Spleen (tissue), 11 donors: ENCODE measurements around the gene SMAD7. TPM values are rescaled to one million over a fixed set of nuclear protein-coding genes. Genes with fewer than 3 reads are reported as not detected.
A peak's percentile ranks its signal among the peaks of the same experiment; 100 is the strongest.

ENCODE experiments used
- DNase-seq: peaks from one replicate; pipeline ENCODE4 v3.0.0-alpha.2; 2020
- H3K27ac ChIP-seq, 8 donors: fragments of 200-600 bp; sonication (generic) in 7 of 8; 1 replicate in 4 of 8; 2 replicates in 4 of 8; pipeline versions ENCODE4 v1.5.0 to v1.8.0; 2016 to 2021; ENCODE audit warnings: inconsistent platforms in 4 of 8, mild to moderate bottlenecking in 4 of 8, moderate library complexity in 1 of 8
- H3K27me3 ChIP-seq, 7 donors: fragments of 200-600 bp; sonication (generic) in 6 of 7; replicated peaks in 1 of 7; 1 replicate in 4 of 7; 2 replicates in 3 of 7; pipeline versions ENCODE4 v1.5.0 to v1.8.0; 2016 to 2021; ENCODE audit warnings: inconsistent platforms in 3 of 7, mild to moderate bottlenecking in 1 of 7
- H3K36me3 ChIP-seq, 6 donors: fragments of 200-600 bp; sonication (generic) in 5 of 6; 1 replicate in 4 of 6; 2 replicates in 2 of 6; pipeline versions ENCODE4 v1.5.0 to v1.8.0; 2016 to 2021; ENCODE audit warnings: inconsistent platforms in 2 of 6
- H3K4me1 ChIP-seq, 6 donors: fragments of 200-600 bp; sonication (generic) in 5 of 6; 1 replicate in 3 of 6; 2 replicates in 3 of 6; pipeline versions ENCODE4 v1.5.0 to v1.8.0; 2016 to 2021; ENCODE audit warnings: inconsistent platforms in 3 of 6
- H3K4me3 ChIP-seq, 8 donors: fragments of 200-600 bp; sonication (generic) in 7 of 8; 1 replicate in 4 of 8; 2 replicates in 4 of 8; pipeline versions ENCODE4 v1.5.0 to v1.8.0; 2016 to 2021; ENCODE audit warnings: inconsistent platforms in 4 of 8, mild to moderate bottlenecking in 4 of 8, moderate library complexity in 2 of 8
- H3K9me3 ChIP-seq, 8 donors: fragments of 200-600 bp; sonication (generic) in 7 of 8; 1 replicate in 4 of 8; 2 replicates in 4 of 8; pipeline versions ENCODE4 v1.5.0 to v1.8.0; 2016 to 2021; ENCODE audit warnings: inconsistent platforms in 4 of 8
- CTCF ChIP-seq, 11 experiments: fragments of 200-600 bp in 7 of 11; fragments of 450-650 bp in 4 of 11; sonication (generic) in 4 of 11; IDR thresholded peaks in 8 of 11; conservative IDR thresholded peaks in 3 of 11; 1 replicate in 7 of 11; 2 replicates in 4 of 11; pipeline versions ENCODE4 v1.4.0 to v1.8.0; 2016 to 2021; ENCODE audit warnings: antibody characterized with exemption in 11 of 11, inconsistent platforms in 4 of 11, mild to moderate bottlenecking in 1 of 11
- POLR2A ChIP-seq, 3 donors: fragments of 450-650 bp; IDR thresholded peaks; one replicate each; pipeline ENCODE4 v1.5.1; 2017; ENCODE audit warnings: antibody characterized with exemption in 3 of 3, mild to moderate bottlenecking in 1 of 3
- POLR2AphosphoS5 ChIP-seq, 3 donors: sonication (generic); formaldehyde crosslinking; IDR thresholded peaks; one replicate each; pipeline ENCODE4 v1.5.1; 2017; ENCODE audit warnings: antibody characterized with exemption in 3 of 3
- WGBS, 5 donors: extraction: QIAGEN DNeasy Blood & Tissue Kit in 3 of 5; methylation state at CpG; one replicate each; pipeline versions ENCODE4 v1.1.5 to v1.1.7; 2013 to 2018; 5-methylcytosine and 5-hydroxymethylcytosine counted together
- intact Hi-C: fragments of 100-400 bp; cut with DNase I; formaldehyde crosslinking; loops from one replicate; pipeline ENCODE4 v1.15.0; 2023; ENCODE audit warnings: low total_unique reads
- polyA plus RNA-seq, 3 donors: library from polyadenylated mRNA; stranded (reverse); fragments of 200-250 nt; gene quantifications; one replicate each; pipeline ENCODE4 v1.2.1, GENCODE V29; 2013
- total RNA-seq, 7 donors: library from RNA; depleted of rRNA in 3 of 7; stranded (reverse); fragments of >200 nt in 3 of 7; fragmentation: NEBNext Ultra II Directional in 4 of 7; extraction: Animal tissue kit (Norgen Biotek cat#: 25700) in 4 of 7; gene quantifications; one replicate each; pipeline versions ENCODE4 v1.1.0 to v1.2.1, GENCODE V29; 2016 to 2021
- donor health status: healthy with polysubstance abuse.
- donor health status: DM: no; HTN: no; CAD: no; lungs with moderate emphysema.
- donor health status: DM: no; HTN: no; CAD: no.
- donor health status: Bipolar disorder and iron deficiency.
- donor health status: healthy.
- donor health status: DM: no; HTN: no; CAD: no.
- donor health status: DM: yes; HTN: yes; CAD: no.

The SMAD7 gene
- total and polyA plus RNA-seq, 10 donors: 2.5 to 21.2 (median 15.2) TPM

- intact Hi-C loops: no loop called here
Measured at GRCh38 chr18:48914581-48915251, 36.0 kb downstream of the SMAD7 start.

GRCh38 chr18:48913775-48914174 is 37.0 kb downstream of the SMAD7 start:
- Histone ChIP-seq H3K9me3 (no peaks in the 10 kb centered on the region), H3K4me3 (no peak overlapping the region), H3K27ac (no peak overlapping the region), H3K36me3 (no peaks in the 10 kb centered on the region), H3K27me3 (no peaks in the 10 kb centered on the region), H3K4me1 (peaks cover 4 to 54% (median 22%) of the 10 kb centered on the region in 6 donors)
- 66 to 98% (median 88%) methylated on average over 3 of the region's 3 CpGs for WGBS, 5 donors
- intact Hi-C loops: no loop called here
- no peak for TF ChIP-seq POLR2AphosphoS5 (IDR thresholded peaks at IDR 0.05)
- no peak for TF ChIP-seq POLR2A (IDR thresholded peaks at IDR 0.05)
- no peak for TF ChIP-seq CTCF (IDR thresholded peaks at IDR 0.05 in 8 of 11, conservative IDR thresholded peaks at IDR 0.05 in 3 of 11)
- DNase-seq: no peak

More at GRCh38 chr18:48914581-48915251, 36.0 kb downstream of the SMAD7 start:
- peaks cover 0 to 7% (median 0%) of the 10 kb centered on the region in 6 donors for H3K36me3 ChIP-seq
- 64 to 79% (median 66%) methylated on average over 12 of the region's 12 CpGs for WGBS, 5 donors
- no peak overlapping the region for H3K4me3 ChIP-seq
- H3K27ac ChIP-seq: no peak overlapping the region
- H3K9me3 ChIP-seq: no peaks in the 10 kb centered on the region
- H3K27me3 ChIP-seq: no peaks in the 10 kb centered on the region
- peaks cover 4 to 52% (median 22%) of the 10 kb centered on the region in 6 donors for H3K4me1 ChIP-seq
- no peak for DNase-seq
- TF ChIP-seq CTCF (IDR thresholded peaks at IDR 0.05 in 8 of 11, conservative IDR thresholded peaks at IDR 0.05 in 3 of 11): no peak
- TF ChIP-seq POLR2AphosphoS5 (IDR thresholded peaks at IDR 0.05): peak in 1 of 3 donors; percentile 27
- no peak for TF ChIP-seq POLR2A (IDR thresholded peaks at IDR 0.05)

- Histone ChIP-seq H3K4me1 (peaks cover 4 to 48% (median 19%) of the 10 kb centered on the region in 6 donors), H3K36me3 (no peaks in the 10 kb centered on the region), H3K4me3 (no peak overlapping the region), H3K9me3 (no peaks in the 10 kb centered on the region), H3K27ac (no peak overlapping the region), H3K27me3 (no peaks in the 10 kb centered on the region)
- peak; percentile 81 for DNase-seq
- TF ChIP-seq POLR2A (IDR thresholded peaks at IDR 0.05): no peak
- TF ChIP-seq POLR2AphosphoS5 (IDR thresholded peaks at IDR 0.05): no peak
- peak in 8 of 11 experiments; percentile 33 to 57 (median 50) for TF ChIP-seq CTCF (IDR thresholded peaks at IDR 0.05 in 8 of 11, conservative IDR thresholded peaks at IDR 0.05 in 3 of 11)
- 73 to 92% (median 86%) methylated on average over 5 of the region's 5 CpGs for WGBS, 5 donors
- intact Hi-C loops: no loop called here
Measured at GRCh38 chr18:48913201-48913600, 37.6 kb downstream of the SMAD7 start.

- H3K27me3 ChIP-seq: no peaks in the 10 kb centered on the region
- DNase-seq: no peak
- 88 to 96% (median 96%) methylated on average over 15 to 17 of the region's 17 CpGs for WGBS, 5 donors
- H3K4me3 ChIP-seq: no peak overlapping the region
- TF ChIP-seq POLR2AphosphoS5 (IDR thresholded peaks at IDR 0.05) (no peak), POLR2A (IDR thresholded peaks at IDR 0.05) (no peak), CTCF (IDR thresholded peaks at IDR 0.05 in 8 of 11, conservative IDR thresholded peaks at IDR 0.05 in 3 of 11) (no peak)
- peaks cover 0 to 26% (median 6%) of the 10 kb centered on the region in 6 donors for H3K4me1 ChIP-seq
- H3K36me3 ChIP-seq: no peaks in the 10 kb centered on the region
- intact Hi-C loops: no loop called here
- no peaks in the 10 kb centered on the region for H3K9me3 ChIP-seq
- no peak overlapping the region for H3K27ac ChIP-seq
Measured at GRCh38 chr18:48910972-48911545, 39.7 kb downstream of the SMAD7 start.
